ENCODE results near the gene GMDS. TPM values are rescaled to one million over a fixed set of nuclear protein-coding genes. Genes with fewer than 3 reads are reported as not detected.

The GMDS gene
- total and polyA plus RNA-seq, 2 of the 8 experiments (the other 6 are each of a cell fraction or from before 2014, with no cell fraction given) = 16.8 to 50.0 TPM

- TF ChIP-seq CHD7 (IDR thresholded peaks at IDR 0.05; ENCODE audit: insufficient replicate concordance, low read length) = no peak
- TF ChIP-seq GTF2F1 (IDR thresholded peaks at IDR 0.05; ENCODE audit: borderline replicate concordance, low read depth, low read length) = no peak
- no peak for TF ChIP-seq JUN (IDR thresholded peaks at IDR 0.05; ENCODE audit: low read depth, low read length)
- no peak for TF ChIP-seq SP2 (IDR thresholded peaks at IDR 0.05; ENCODE audit: low read length)
These were observed 211.9 kb downstream of the GMDS start (continued) for GRCh38 chr6:2033544-2033943.
